Umbilical cord (tissue), 2 donors: ENCODE results near the gene TLL1. TPM values are rescaled to one million over a fixed set of nuclear protein-coding genes. Genes with fewer than 3 reads are reported as not detected.

Experiments used
- DNase-seq: peaks from one replicate; pipeline ENCODE4 v3.0.0-alpha.2; 2015; ENCODE audit warnings: low spot score
- total RNA-seq: library from RNA; depleted of rRNA; stranded (reverse); fragments of >200 nt; gene quantifications from one replicate; pipeline ENCODE4 v1.2.3, GENCODE V29; 2014; ENCODE audit warnings: low replicate concordance; ENCODE audit not compliant: insufficient read depth

Gene TLL1
- total RNA-seq, 1 donor from 2014 or later, result 2.6 TPM

DNA sequence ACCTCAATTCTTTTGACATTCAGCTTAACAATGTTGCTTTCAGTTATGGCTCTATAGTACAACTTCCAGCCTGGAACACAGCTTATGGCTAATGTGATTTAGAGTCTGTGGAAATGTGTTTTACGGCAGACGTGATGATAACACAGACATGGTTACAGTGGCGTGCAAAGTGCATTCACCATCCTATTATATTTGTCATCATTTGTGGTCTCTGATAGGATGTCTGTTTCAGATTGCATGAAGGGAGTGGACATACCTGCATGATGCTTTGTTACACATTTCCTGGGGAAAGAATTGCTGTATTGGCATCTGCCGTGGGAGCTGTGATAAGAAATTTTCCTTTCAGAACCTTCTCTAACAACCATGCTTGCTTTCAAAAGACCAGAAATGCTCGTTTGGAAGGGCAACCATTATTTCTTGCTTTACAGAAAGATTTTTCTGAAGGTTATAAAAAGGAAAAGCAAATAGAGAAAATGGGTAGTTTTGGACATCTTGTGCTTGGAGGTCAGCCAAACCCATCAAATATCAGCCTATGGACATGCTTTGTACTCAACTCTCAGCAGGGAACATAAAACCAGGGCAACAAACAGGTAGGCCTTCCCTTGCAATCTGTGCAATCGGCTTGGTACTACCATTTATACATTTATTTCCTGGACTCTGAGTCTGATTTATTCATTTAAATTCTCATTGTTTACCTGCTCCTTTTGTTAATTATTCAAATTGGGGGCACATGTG lies 273.9 kb downstream of the TLL1 start:
- DNase-seq, result peak; percentile 8
